Body of pancreas (tissue), 4 donors: Measurements from ENCODE around the gene CASP9. TPM values are rescaled to one million over a fixed set of nuclear protein-coding genes. Genes with fewer than 3 reads are reported as not detected.

Experiments
- ATAC-seq: fragments of 150-250 bp; one replicate; pipeline ENCODE4 v1.9.1; 2016
- DNase-seq, 4 donors: peaks; one replicate each; pipeline ENCODE4 v3.0.0-alpha.2; 2019
- H3K27ac ChIP-seq, 4 donors: fragments of 200-600 bp; sonication (generic); 1 replicate in 3 of 4; 2 replicates in 1 of 4; pipeline versions ENCODE4 v1.5.1 to v1.6.1; 2016 to 2019; ENCODE audit warnings: mild to moderate bottlenecking in 1 of 4, mixed read lengths in 1 of 4, moderate library complexity in 1 of 4
- H3K27me3 ChIP-seq, 2 donors: fragments of 200-600 bp; sonication (generic); one replicate each; pipeline ENCODE4 v1.6.0; 2016; ENCODE audit warnings: mild to moderate bottlenecking in 1 of 2
- H3K36me3 ChIP-seq, 2 donors: fragments of 200-600 bp; sonication (generic); replicated peaks in 1 of 2; 2 replicates each; pipeline ENCODE4 v1.5.1; 2016; ENCODE audit warnings: low read depth in 2 of 2; ENCODE audit not compliant: insufficient read depth in 1 of 2
- H3K4me1 ChIP-seq: fragments of 200-600 bp; sonication (generic); one replicate; pipeline ENCODE4 v1.6.0; 2016
- H3K4me3 ChIP-seq, 2 donors: fragments of 200-600 bp; sonication (generic); 1 replicate in 1 of 2; 2 replicates in 1 of 2; pipeline ENCODE4 v1.5.1; 2016 to 2019
- H3K9me3 ChIP-seq, 3 donors: fragments of 200-600 bp; sonication (generic); 1 replicate in 2 of 3; 2 replicates in 1 of 3; pipeline ENCODE4 v1.5.1; 2016
- CTCF ChIP-seq, 7 experiments: fragments of 450-650 bp in 4 of 7; fragments of 200-600 bp in 3 of 7; sonication (generic) in 3 of 7; IDR thresholded peaks; one replicate each; pipeline ENCODE4 v1.5.1; 2016 to 2019; ENCODE audit warnings: antibody characterized with exemption in 7 of 7
- POLR2A ChIP-seq, 3 donors: fragments of 450-650 bp; IDR thresholded peaks; one replicate each; pipeline ENCODE4 v1.6.1; 2016; ENCODE audit warnings: antibody characterized with exemption in 3 of 3, mild to moderate bottlenecking in 2 of 3
- WGBS, 2 donors: methylation state at CpG; one replicate each; pipeline ENCODE4 v1.1.5; 2017; 5-methylcytosine and 5-hydroxymethylcytosine counted together
- intact Hi-C: fragments of 100-400 bp; cut with DNase I; formaldehyde crosslinking; loops from one replicate; pipeline ENCODE4 v1.15.1; 2023
- total RNA-seq, 2 donors: library from RNA; depleted of rRNA; stranded (reverse); fragments of >200 nt; gene quantifications; one replicate each; pipeline ENCODE4 v1.1.0, GENCODE V29; 2016

CASP9 gene
- total RNA-seq, 2 donors from 2014 or later: 12.9 to 21.5 TPM

- intact Hi-C loops: no loop called here
- TF ChIP-seq CTCF (IDR thresholded peaks at IDR 0.05): no peak
- TF ChIP-seq POLR2A (IDR thresholded peaks at IDR 0.05): no peak
- H3K9me3 ChIP-seq: no peaks in the 10 kb centered on the region
- DNase-seq: no peak
- ATAC-seq: peak; percentile 67
- WGBS, 2 donors: 51 to 74% methylated on average over 12 of the region's 12 CpGs
- H3K27me3 ChIP-seq: no peaks in the 10 kb centered on the region
- H3K36me3 ChIP-seq: peaks cover 0 to 17% of the 10 kb centered on the region in 2 donors
- peak overlapping the region; percentile 0 to 63 (median 32) for H3K27ac ChIP-seq
- peaks cover 3% of the 10 kb centered on the region for H3K4me1 ChIP-seq
- no peak overlapping the region for H3K4me3 ChIP-seq
Measured at GRCh38 chr1:15559189-15559810, 35.3 kb upstream of the CASP9 start.

GRCh38 chr1:15558516-15558915, 34.5 kb upstream of the CASP9 start:
- Histone ChIP-seq H3K9me3 (no peaks in the 10 kb centered on the region), H3K36me3 (peaks cover 0 to 13% of the 10 kb centered on the region in 2 donors), H3K4me3 (no peak overlapping the region), H3K4me1 (peaks cover 3% of the 10 kb centered on the region), H3K27ac (peak overlapping the region in 3 of 4 donors; percentile 14 to 63 (median 49)), H3K27me3 (no peaks in the 10 kb centered on the region)
- intact Hi-C loops: no loop called here
- no peak for DNase-seq
- WGBS, 2 donors: 86 to 89% methylated on average over 4 of the region's 4 CpGs
- ATAC-seq: no peak
- no peak for TF ChIP-seq POLR2A (IDR thresholded peaks at IDR 0.05)
- no peak for TF ChIP-seq CTCF (IDR thresholded peaks at IDR 0.05)

- no peak for DNase-seq
Measured at GRCh38 chr1:15557594-15557993, 33.6 kb upstream of the CASP9 start.

GRCh38 chr1:15557008-15557407, 33.0 kb upstream of the CASP9 start:
- Histone ChIP-seq H3K4me1 (peaks cover 3% of the 10 kb centered on the region), H3K36me3 (peaks cover 0 to 5% of the 10 kb centered on the region in 2 donors), H3K9me3 (no peaks in the 10 kb centered on the region), H3K27ac (peak overlapping the region in 1 of 4 donors; percentile 5), H3K4me3 (no peak overlapping the region), H3K27me3 (no peaks in the 10 kb centered on the region)
- ATAC-seq (no peak), DNase-seq (no peak)
- 89 to 96% methylated on average over 2 of the region's 2 CpGs for WGBS, 2 donors
- intact Hi-C loops: no loop called here
- TF ChIP-seq CTCF (IDR thresholded peaks at IDR 0.05): no peak
- no peak for TF ChIP-seq POLR2A (IDR thresholded peaks at IDR 0.05)

More at GRCh38 chr1:15557594-15557993, 33.6 kb upstream of the CASP9 start:
- H3K27ac ChIP-seq: peak overlapping the region in 1 of 4 donors; percentile 5
- H3K36me3 ChIP-seq: peaks cover 0 to 9% of the 10 kb centered on the region in 2 donors
- no peak overlapping the region for H3K4me3 ChIP-seq
- intact Hi-C loops: no loop called here
- H3K27me3 ChIP-seq: no peaks in the 10 kb centered on the region
- WGBS, 2 donors: 87 to 94% methylated on average over 2 of the region's 2 CpGs
- TF ChIP-seq POLR2A (IDR thresholded peaks at IDR 0.05) (no peak), CTCF (IDR thresholded peaks at IDR 0.05) (no peak)
- no peak for ATAC-seq
- no peaks in the 10 kb centered on the region for H3K9me3 ChIP-seq
- H3K4me1 ChIP-seq: peaks cover 3% of the 10 kb centered on the region

- H3K9me3 ChIP-seq: no peaks in the 10 kb centered on the region
- WGBS, 2 donors: 81 to 89% methylated on average over 6 of the region's 6 CpGs
- intact Hi-C loops: no loop called here
- no peak for TF ChIP-seq CTCF (IDR thresholded peaks at IDR 0.05)
- no peak for TF ChIP-seq POLR2A (IDR thresholded peaks at IDR 0.05)
- H3K36me3 ChIP-seq: peaks cover 0 to 17% of the 10 kb centered on the region in 2 donors
- ATAC-seq (no peak), DNase-seq (no peak)
- no peaks in the 10 kb centered on the region for H3K27me3 ChIP-seq
- H3K27ac ChIP-seq: no peak overlapping the region
- H3K4me3 ChIP-seq: no peak overlapping the region
- no peaks in the 10 kb centered on the region for H3K4me1 ChIP-seq
Measured at GRCh38 chr1:15550573-15550972, 26.6 kb upstream of the CASP9 start.
